Posterior cingulate gyrus (tissue), 11 donors: Measurements from ENCODE around the gene DYRK1A.

Experiments
- DNase-seq, 10 donors: peaks; one replicate each; pipeline versions ENCODE4 v3.0.0 to v3.0.0-alpha.2; 2020 to 2021; ENCODE audit warnings: mixed read lengths in 3 of 10
- intact Hi-C: fragments of 100-400 bp; cut with DNase I; formaldehyde crosslinking; loops from one replicate; pipeline ENCODE4 v1.15.1; 2023

Gene DYRK1A

DNA sequence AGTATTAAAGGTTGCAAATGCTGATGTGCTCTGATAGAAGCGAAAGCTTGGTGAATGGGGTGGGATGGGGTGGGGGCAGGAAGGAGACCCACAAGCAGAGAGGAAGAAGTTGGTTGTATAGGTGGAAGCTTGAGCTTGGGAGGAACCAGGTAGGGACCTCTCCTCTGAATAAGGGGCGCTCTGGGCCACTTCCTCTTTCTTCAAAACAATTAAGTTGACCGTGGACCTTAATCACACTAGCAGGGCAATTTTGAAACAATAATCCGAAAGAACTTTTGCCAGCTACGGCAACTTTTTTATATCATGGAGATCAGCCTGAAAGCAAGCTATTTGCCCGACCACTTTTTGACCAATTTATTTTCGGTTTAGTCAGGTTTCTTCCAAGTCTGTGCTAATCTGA is 1.9 kb upstream of the DYRK1A start:
- intact Hi-C loops, result loop anchor here (5.0 to 10.0 kb wide), 3 partner anchors 98 to 290 kb away; partner anchors contain the start of genes PIGP and TTC3
- no peak for DNase-seq

GRCh38 chr21:37365517-37366481 is 774 bp upstream of the DYRK1A start:
- DNase-seq, result peak in 9 of 10 donors; percentile 35 to 90 (median 43)
- intact Hi-C loops, result loop anchor here (1.0 to 10.0 kb wide), 5 partner anchors 97 to 291 kb away; partner anchors contain the start of genes PIGP, TTC3 and VPS26C

- intact Hi-C loops, result loop anchor here (2.0 to 10.0 kb wide), 4 partner anchors 95 to 293 kb away; partner anchors contain the start of genes PIGP and TTC3
- peak in 2 of 10 donors; percentile 35 to 73 for DNase-seq
These were observed 746 bp downstream of the DYRK1A start for GRCh38 chr21:37367336-37367702.

DNA sequence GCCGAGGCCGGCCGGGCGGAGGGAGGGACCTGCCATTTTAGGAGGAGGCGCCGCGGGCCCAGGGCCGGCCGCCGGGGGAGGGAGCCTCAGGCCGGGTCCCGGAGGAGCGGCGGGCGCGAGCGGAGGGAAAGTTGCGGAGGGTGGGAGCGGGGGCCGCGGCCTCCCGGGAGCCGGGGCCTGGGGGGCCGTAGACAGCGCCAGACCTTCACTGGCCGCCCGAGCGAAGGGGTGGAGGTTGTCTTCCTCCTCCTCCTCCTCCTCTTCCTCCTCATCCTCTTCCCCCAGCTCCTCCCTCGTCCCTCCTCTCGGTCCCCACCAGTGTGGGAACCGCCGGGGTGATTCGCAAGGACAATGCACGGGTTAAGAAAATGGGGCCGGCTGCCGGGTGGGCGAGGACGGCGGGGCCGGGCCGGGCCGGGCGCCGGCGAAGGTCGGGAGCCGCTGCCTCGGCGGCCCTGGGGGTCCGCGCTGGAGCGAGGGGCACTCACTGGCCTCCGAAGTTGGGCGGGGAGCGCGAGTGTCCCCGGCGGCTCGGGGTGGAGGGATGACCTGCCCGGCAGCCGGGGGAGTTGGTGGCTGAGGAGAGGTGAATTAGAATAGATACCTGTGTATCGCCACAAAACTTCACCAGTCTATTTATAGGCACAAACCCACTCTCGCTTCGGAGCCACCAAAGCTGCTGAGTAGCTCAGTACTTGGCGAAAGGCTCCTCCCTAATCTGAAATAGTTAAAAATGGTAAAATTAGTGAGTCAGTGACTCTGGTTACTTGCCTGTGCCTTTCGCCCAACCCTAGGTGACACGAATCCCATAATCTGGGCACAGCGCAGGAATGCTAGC is 1.3 kb downstream of the DYRK1A start:
- DNase-seq, result peak in 7 of 10 donors; percentile 9 to 87 (median 26)
- intact Hi-C loops, result loop anchor here (2.0 to 10.0 kb wide), 4 partner anchors 94 to 293 kb away; partner anchors contain the start of genes PIGP and TTC3

GRCh38 chr21:37368541-37369279 is 2.1 kb downstream of the DYRK1A start:
- intact Hi-C loops, result loop anchor here (5.0 to 10.0 kb wide), 3 partner anchors 94 to 294 kb away; partner anchors contain the start of genes PIGP and TTC3
- DNase-seq, result no peak

DNA sequence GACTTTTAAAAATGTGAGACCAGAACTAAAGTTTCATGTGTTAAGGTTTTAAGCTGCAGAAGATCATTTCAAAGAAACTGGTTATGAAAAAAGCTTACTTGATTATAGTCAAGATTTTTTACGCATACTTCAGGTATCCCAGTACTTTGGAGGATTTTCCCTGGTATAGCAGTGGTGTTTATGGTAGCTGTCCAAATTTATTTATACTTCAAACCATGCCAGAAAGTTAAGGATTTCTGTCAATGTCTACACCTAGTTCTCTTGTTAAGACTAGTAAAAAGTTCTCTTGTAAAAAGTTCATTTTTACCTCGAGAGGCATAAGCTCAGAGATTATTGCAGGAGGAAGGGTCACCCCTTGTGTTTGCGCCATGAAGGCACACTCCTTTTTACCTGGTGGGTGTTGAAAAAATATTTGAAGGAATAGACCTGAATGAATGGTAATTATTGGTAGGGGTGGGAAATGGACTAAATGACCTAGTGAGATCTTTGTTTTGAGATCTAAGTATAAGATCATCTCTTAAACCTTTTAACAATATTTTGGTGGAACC is 2.8 kb downstream of the DYRK1A start:
- intact Hi-C loops, result loop anchor here (5.0 to 10.0 kb wide), 3 partner anchors 93 to 295 kb away; partner anchors contain the start of genes PIGP and TTC3
- no peak for DNase-seq

GRCh38 chr21:37370152-37371040 is 3.8 kb downstream of the DYRK1A start:
- DNase-seq, result no peak
- intact Hi-C loops, result no loop called here

- intact Hi-C loops, result no loop called here
- no peak for DNase-seq
These were observed 4.4 kb downstream of the DYRK1A start for GRCh38 chr21:37371041-37371397.

DNA sequence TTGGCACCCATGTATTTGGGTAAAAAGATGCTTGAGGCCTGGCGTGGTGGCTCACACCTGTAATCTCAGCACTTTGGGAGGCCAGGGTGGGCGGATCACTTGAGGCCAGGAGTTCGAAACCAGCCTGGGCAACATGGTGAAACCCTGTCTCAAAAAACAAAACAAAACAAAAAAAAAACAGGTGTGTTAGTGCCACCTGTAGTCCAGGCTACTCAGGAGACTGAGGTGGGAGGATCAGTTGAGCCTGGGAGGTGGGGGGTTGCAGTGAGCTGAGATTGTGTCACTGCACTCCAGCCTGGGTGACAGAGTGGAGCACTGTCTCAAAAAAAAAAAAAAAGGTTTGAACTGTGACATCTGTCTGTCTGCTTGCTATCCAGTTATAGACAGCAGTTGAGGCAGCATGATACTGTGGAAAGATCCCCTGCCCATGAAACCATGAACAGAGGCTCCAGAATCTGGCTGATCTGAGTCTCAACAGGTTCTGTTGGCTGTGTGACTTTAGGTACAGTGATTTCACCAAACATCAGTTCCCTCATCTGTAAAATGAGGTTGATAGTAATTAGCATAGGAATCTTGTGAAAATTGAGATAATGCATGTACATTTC is 5.7 kb downstream of the DYRK1A start:
- DNase-seq, result no peak
- intact Hi-C loops, result no loop called here

- no peak for DNase-seq
- intact Hi-C loops, result no loop called here
These were observed 6.4 kb downstream of the DYRK1A start for GRCh38 chr21:37372951-37373350.

- intact Hi-C loops, result no loop called here
- no peak for DNase-seq
These were observed 7.0 kb downstream of the DYRK1A start for GRCh38 chr21:37373539-37373938.

GRCh38 chr21:37374027-37374426 is 7.5 kb downstream of the DYRK1A start:
- intact Hi-C loops, result no loop called here
- DNase-seq, result no peak

DNA sequence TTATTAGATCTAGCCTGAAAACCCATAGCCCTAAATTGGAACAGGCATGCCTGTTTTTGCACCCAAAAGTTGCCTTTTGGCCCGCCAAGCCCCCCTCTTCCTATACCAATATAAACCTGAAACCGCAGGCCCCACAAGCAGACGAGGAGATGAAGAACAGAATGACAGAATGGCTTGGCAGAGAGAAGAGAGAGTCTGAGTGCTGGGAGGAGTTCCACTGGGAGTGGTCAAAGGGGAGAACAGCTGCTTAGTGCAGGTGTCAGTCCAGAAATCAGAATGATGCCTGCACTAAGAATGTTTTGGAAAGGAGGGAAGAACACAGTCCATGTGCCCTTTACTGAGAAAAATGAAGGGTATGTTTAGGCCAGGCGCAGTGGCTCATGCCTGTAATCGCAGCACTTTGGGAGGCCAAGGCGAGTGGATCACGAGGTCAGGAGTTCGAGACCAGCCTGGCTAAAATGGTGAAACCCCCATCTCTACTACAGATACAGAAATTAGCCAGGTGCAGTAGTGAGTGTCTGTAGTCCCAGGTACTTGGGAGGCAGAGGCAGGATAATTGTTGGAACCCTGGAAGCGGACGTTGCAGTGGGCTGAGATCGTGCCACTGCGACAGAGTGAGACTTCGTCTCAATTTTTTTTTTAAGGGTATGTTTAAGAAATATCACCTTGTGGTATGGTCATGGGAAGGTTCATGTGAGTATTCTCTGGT is 9.4 kb downstream of the DYRK1A start:
- DNase-seq, result no peak
- intact Hi-C loops, result no loop called here

GRCh38 chr21:37378700-37379139 is 12.1 kb downstream of the DYRK1A start:
- intact Hi-C loops, result no loop called here
- DNase-seq, result no peak

DNA sequence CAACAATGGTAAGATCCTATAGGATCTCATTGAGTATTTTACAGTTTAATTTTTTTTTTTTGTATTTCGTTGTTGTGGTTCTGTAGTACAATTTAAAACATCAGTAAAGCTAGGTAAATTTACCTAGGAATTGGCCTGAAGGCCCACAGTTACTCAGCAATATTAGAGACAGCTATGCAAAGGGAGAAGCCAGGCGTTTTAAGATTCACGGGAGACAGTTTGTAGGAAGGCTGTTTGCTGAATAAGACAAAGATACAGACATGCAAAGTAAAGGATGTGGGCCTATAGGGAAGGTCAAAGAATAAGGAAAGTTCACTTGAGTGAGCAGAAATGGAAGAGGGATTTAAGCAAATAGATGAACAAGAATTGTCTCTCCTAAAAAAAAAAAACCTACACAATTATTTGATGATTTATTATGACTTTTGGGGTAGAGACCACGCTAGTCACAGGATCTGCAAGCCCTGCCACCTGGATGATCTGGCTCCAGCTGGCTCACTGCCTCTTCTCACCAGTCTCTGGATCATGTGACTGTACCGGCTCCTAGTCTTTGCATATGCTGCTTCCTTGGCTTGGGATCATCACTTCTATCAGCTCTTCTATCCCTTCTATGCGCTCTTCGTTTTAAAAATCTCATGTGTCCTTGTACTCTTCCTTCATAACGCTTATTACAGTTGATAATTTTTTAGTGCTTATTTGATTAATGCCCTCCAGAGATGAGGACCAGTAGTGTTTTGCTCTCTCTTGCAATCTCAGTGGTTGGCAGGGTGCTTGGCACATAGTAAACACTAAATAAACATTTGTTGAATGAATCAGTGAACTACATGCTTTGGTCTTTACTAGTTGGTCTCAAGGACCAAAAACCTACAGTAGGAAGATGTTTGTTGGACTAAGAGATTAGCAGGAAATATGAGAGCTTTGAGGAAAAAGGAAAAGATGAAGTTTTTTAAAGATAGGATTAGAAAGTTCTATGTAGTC is 14.1 kb downstream of the DYRK1A start:
- DNase-seq, result peak in 1 of 10 donors; percentile 41
- intact Hi-C loops, result no loop called here

GRCh38 chr21:37381883-37382585 is 15.5 kb downstream of the DYRK1A start:
- no peak for DNase-seq

More at GRCh38 chr21:37381883-37382585, 15.5 kb downstream of the DYRK1A start:
- intact Hi-C loops, result no loop called here
